Pulmonary artery endothelial cell (primary cell): ENCODE measurements around the gene PTGFR. TPM values are rescaled to one million over a fixed set of nuclear protein-coding genes. Genes with fewer than 3 reads are reported as not detected.

Experiments
- DNase-seq: peaks from one replicate; pipeline ENCODE4 v3.0.0-alpha.2; 2011; ENCODE audit warnings: low read depth, low spot score
- total RNA-seq: library from RNA; depleted of rRNA; stranded (reverse); fragments of >200 nt; gene quantifications from 2 replicates; pipeline ENCODE4 v1.2.3, GENCODE V29; 2014

Gene PTGFR
- 0.13 and 0.18 TPM in 2 replicates for total RNA-seq

GRCh38 chr1:78490861-78491450 lies at the start of gene PTGFR:
PTGFR (plus strand) TSS chr1:78490974; CDS start chr1:78492744, 1,770 bp downstream.
- no peak for DNase-seq

DNA sequence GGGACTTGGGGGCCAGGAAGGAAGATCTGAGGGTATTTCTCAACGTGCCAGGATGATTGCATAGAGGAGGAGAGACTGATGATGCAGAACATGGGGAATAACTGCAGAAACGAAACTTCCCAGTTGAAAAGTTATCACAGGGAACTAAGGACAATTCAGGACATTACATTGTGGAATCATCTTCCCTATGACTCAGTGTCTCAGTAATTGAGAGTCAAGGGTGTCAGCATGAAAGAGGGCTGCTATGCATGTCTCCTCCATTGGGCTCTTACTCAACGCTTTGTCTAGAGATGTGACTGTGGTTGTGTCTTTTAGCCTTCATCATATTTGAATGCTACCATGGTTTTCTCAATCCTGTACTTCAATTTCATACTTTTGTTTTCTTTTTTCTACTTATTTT lies 48.9 kb upstream of the PTGFR start:
- DNase-seq, result no peak

DNA sequence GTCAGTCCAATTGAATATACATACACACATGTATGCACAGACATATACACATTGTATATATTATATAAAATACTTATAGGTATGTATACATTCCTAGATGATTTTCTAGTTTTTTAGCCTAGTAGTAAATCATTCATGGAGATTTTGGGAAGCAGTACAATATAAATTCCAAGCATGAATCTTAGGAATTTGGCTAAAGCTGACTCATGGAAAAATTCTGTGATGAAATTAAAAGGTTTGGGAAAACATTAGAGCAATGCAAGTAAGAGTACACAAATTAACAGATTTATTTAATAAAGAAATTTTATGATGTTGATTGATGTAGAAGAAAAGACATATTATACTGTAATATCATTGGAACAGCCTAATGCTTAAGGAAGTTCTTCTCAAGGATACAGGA lies 43.7 kb upstream of the PTGFR start:
- no peak for DNase-seq

DNA sequence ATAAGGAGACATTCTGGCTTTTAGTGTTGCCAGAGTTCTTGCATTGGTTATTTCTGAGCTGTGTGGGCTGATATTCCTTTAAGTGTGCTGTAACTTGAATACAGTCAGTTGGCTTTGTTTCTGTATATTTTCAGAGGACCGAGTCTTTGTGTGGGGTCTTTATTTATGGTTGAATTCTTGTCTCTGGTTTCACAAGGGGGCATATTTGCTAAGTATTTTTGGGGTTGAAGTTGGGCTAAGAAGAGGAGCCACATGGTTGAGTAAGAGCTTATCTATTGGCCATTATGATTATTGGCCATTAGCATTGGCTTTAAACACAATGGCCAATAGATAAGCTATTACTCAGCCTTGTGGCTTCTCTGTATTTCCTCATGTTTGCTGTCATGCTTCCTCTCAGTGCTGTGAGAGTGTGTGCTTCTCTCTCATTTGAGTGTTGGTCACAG lies 26.3 kb upstream of the PTGFR start:
- DNase-seq, result no peak

GRCh38 chr1:78465143-78465542 lies 25.6 kb upstream of the PTGFR start:
- no peak for DNase-seq

- no peak for DNase-seq
Measured at GRCh38 chr1:78468521-78468920, 22.3 kb upstream of the PTGFR start.

GRCh38 chr1:78469576-78469975 lies 21.2 kb upstream of the PTGFR start:
- no peak for DNase-seq

DNA sequence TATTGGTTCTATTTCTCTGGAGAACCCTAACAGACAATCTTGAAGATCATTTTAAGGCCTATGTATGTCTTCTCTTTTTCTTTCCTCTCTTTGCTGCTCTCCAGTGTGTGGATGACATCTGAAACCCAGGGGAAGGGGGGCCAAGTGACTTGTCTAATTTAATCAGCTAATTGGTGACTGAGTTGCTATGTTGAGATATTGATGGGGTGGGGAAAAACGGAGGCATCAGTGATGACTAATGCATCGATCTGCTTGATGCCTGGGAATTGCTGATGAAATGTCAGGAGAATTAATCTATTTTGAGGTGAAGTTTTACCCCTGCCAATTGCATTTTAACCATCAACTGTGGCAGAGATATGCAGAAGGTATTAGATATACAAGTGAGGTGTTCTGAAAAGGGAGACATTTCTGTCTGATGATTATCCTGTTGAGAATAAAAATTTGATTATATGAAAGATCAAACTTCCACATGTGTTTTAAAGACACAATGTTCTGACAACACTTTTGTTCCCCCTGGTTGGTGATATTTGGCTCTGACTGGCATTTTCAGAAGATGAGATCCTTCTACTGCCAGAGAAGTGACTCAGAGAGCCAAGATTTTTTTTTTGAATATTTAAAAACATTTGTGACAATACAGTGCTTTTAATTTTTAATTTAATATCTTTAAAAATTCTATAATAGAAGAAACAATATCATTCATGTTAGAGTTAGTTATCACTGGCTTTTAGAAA lies 18.7 kb upstream of the PTGFR start:
- no peak for DNase-seq

GRCh38 chr1:78472851-78473496 lies 17.8 kb upstream of the PTGFR start:
- DNase-seq, result no peak

DNA sequence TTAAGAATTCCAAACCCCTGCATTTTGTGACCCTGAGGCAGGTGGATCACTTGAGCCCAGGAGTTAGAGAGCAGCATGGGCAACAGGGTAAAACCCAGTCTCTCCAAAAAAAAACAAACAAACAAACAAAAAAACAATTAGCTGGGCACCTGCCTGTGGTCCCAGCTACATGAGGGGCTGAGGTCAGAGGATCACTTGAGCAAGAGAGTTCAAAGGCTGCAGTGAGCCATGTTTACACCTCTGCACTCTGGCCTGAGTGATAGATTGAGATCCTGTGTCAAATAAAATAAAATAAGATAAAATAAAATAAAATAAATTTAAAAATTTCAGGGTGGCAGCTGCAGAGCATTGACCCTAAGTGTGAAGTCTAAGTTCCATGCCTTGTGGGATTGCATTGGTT lies 16.7 kb upstream of the PTGFR start:
- DNase-seq, result no peak

- DNase-seq, result no peak
Measured at GRCh38 chr1:78475888-78476610, 14.7 kb upstream of the PTGFR start.

- no peak for DNase-seq
Measured at GRCh38 chr1:78483903-78484302, 6.9 kb upstream of the PTGFR start.

DNA sequence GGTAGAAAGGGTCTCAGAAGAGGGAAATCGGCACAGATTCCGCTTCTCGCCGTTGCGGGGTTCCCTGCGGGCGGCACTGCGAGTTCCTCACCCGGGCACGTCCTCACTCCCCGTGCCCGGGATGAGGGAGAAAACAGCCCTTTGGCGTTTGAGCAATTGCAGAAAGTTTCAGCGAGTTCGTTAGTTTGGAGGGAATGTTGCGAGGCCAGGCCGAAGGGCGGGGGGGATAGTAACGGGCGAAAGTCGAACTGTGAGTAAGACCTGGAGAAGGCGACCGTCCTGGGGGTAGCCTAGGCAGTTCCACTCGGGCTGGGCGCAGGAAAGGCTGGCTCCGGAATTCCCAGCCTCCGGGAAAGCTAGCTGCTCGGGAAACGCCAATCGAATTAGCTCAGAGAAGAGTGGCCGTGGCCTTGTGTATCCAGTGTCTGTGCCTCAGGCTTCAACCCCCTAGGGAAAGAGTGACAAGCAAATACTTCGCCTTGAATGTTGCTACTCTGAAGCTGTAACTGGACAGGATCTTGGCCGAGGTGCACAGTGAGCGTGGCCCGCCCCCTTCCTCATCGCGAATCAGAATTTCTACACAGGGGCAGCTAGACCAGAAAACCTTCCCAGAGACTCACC lies 787 bp downstream of the PTGFR start:
- no peak for DNase-seq

- no peak for DNase-seq
Measured at GRCh38 chr1:78492386-78492950, 1.7 kb downstream of the PTGFR start.

DNA sequence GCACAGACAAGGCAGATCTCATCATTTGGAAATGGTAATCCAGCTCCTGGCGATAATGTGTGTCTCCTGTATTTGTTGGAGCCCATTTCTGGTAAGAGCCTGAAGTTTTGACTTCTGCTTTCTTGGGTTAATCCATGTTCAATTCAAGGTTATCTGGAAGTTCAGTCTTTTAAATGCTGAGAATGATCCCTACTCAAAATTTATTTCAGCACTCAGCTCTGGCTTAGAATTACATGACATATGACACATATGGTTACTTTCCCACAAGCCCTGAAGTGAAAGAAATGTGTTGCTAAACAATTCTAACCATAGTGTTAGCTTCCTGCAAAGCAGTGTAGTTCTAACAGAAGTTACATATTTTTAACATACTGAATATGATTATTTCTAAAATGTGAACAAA lies 2.7 kb downstream of the PTGFR start:
- DNase-seq, result no peak

DNA sequence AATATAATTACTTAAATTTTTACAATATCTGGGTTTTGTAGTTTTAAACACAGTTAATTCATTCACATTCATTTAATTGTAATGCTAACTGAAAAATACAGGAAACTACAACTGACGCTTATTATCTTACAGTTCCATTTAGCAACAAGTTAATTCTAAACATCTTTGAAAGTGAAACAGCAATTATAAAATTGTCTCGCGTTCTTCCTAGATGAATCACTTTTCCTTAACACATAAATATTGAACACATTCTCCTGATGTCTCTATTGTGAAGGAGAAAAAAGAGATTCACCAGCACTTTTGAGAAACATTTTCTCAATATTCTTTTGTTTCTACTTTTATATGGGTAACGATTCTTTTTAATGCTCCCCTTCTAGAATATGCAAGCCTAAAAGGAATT lies 6.4 kb downstream of the PTGFR start:
- no peak for DNase-seq

GRCh38 chr1:78500529-78500928 lies 9.8 kb downstream of the PTGFR start:
- no peak for DNase-seq

DNA sequence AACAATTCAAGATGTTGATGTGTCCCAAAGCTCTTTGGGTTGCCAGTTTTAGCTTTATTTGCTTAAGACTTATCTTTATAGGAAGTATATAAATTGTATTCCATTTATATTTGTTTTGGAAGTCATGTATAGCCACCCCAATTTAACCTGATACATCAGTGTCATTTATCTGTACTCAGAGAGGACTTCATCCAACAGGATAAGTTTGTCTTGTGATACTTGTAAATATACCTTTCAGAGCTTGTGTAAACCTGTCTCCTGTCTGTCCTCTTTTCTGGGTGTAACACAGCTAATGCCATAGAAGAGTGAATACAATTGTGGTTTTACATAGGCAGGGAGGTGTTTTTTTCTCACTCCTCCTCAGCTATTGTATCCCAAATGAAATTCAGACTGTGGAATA lies 10.4 kb downstream of the PTGFR start:
- DNase-seq, result no peak

GRCh38 chr1:78511334-78511733 lies 20.6 kb downstream of the PTGFR start:
- no peak for DNase-seq

DNA sequence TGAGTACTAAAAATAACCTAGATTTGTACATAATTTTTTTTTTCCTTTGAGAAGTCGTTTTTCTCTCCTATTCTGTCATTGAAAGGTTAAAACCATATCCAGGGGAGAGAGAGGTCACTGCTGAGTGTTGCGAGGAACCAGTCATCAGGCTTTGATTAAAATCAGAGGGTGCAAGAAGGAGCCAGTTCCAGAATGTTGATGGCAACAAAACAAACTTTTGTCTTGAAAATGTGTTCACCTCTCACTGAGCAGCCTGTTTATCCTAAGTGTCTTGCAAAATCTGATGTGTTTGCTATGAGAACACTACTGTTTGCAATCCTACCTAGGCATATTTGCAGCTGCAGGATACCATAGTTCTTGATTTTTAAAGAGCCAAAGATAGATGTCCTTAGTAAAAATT lies 25.9 kb downstream of the PTGFR start:
- no peak for DNase-seq

- DNase-seq, result no peak
Measured at GRCh38 chr1:78519446-78519845, 28.7 kb downstream of the PTGFR start.
